TTC549 (cell line): ENCODE data around the gene NFATC2IP.
"Not testable (repeated sequence)": the region's sequence is repeated elsewhere in the genome, so short reads cannot be mapped to it uniquely, and the experiment has no call there.

Source experiments
- FAIRE-seq: peaks from 2 replicates; lab custom pipeline; 2012; peaks lifted over from hg19 to GRCh38; lab: Jason Lieb, UNC

Gene NFATC2IP

DNA sequence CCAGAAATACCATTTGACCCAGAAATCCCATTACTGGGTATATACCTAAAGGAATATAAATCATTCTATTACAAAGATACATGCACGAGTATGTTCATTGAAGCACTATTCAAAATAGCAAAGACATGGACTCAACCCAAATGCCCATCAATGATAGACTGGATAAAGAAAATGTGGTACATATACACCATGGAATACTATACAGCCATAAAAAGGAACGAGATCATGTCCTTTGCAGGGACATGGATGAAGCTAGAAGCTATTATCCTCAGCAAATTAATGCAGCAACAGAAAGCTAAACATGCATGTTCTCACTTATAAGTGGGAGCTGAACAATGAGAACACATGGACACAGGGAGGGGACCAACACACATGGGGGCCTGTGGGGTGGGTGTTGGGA, 24.5 kb upstream of the NFATC2IP start:
- FAIRE-seq, result not testable (repeated sequence)

DNA sequence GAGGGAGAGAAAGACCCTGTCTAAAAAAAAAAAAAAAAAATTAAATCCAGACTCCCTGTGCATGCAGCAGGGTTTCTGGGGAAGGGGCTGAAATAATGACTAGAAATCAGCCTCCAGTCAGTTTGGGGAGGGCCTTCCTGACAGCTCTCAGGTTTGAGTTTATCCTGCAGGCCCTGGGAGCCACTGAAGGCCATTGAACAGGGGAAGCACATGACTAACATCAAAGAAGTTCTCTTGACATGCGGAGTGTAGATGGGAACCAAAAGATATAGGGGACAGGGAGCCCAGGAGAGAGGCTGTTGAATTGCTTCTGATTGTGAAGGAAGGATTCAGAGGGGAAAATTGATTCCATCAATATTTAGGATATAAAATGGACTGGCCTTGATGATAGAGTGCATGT, 22.9 kb upstream of the NFATC2IP start:
- no peak for FAIRE-seq

DNA sequence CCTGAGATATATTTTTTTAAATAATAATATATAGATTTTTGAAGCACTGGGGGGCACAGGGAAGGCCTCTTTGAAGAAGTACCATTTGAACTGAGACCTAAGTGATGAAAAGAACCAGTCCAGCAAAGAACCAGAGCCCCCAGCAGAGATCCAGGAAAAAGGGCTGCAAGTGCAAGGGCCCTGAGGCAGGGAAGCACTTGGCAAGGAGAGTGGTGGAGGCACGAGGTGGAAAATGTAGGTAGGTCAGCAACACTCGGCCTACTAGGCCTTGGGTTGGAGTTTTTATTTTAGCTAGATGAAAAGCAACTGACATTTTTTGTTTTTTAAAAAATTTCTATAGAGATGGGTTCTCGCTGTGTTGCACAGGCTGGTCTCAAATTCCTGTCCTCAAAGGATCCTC, 20.5 kb upstream of the NFATC2IP start:
- no peak for FAIRE-seq

DNA sequence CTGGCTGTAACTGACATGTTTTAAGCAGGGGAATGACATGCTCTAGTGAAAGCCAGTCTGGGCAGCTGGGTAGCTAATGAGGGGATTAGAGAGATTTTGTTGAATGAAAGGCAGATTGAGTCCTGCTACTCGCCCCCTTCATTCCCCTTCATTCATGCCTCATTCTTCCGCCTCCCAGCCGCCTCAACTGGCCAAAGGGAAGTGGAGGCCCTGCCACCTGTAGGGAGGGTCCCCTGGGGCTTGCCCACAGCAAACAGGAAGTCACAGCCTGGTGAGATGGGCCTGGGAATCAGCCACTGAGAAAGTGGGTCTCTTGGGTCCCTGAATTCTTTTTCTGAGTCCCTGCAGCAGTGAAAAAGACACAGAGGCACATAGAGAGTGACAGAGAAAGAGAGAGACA, 20.1 kb upstream of the NFATC2IP start:
- FAIRE-seq, result no peak

DNA sequence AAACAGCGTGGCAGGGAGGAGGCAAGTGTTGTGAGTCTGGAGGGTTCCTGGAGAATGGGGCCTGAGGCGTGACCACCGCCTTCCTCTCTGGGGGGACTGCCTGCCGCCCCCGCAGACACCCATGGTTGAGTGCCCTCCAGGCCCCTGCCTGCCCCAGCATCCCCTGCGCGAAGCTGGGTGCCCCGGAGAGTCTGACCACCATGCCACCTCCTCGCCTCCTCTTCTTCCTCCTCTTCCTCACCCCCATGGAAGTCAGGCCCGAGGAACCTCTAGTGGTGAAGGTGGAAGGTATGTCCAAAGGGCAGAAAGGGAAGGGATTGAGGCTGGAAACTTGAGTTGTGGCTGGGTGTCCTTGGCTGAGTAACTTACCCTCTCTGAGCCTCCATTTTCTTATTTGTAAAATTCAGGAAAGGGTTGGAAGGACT, 18.9 kb upstream of the NFATC2IP start, which contains the start of gene CD19:
CD19 (plus strand) TSS at position 171 of the 425 bp plus-strand sequence; CDS start at position 201, 30 bp downstream.
- FAIRE-seq, result no peak

DNA sequence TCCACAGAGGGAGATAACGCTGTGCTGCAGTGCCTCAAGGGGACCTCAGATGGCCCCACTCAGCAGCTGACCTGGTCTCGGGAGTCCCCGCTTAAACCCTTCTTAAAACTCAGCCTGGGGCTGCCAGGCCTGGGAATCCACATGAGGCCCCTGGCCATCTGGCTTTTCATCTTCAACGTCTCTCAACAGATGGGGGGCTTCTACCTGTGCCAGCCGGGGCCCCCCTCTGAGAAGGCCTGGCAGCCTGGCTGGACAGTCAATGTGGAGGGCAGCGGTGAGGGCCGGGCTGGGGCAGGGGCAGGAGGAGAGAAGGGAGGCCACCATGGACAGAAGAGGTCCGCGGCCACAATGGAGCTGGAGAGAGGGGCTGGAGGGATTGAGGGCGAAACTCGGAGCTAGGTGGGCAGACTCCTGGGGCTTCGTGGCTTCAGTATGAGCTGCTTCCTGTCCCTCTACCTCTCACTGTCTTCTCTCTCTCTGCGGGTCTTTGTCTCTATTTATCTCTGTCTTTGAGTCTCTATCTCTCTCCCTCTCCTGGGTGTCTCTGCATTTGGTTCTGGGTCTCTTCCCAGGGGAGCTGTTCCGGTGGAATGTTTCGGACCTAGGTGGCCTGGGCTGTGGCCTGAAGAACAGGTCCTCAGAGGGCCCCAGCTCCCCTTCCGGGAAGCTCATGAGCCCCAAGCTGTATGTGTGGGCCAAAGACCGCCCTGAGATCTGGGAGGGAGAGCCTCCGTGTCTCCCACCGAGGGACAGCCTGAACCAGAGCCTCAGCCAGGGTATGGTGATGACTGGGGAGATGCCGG, 18.2 kb upstream of the NFATC2IP start:
- no peak for FAIRE-seq

DNA sequence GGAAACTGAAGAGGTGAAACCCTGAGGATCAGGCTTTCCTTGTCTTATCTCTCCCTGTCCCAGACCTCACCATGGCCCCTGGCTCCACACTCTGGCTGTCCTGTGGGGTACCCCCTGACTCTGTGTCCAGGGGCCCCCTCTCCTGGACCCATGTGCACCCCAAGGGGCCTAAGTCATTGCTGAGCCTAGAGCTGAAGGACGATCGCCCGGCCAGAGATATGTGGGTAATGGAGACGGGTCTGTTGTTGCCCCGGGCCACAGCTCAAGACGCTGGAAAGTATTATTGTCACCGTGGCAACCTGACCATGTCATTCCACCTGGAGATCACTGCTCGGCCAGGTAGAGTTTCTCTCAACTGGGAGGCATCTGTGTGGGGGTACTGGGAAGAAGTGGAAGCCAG, 17.6 kb upstream of the NFATC2IP start:
- no peak for FAIRE-seq

DNA sequence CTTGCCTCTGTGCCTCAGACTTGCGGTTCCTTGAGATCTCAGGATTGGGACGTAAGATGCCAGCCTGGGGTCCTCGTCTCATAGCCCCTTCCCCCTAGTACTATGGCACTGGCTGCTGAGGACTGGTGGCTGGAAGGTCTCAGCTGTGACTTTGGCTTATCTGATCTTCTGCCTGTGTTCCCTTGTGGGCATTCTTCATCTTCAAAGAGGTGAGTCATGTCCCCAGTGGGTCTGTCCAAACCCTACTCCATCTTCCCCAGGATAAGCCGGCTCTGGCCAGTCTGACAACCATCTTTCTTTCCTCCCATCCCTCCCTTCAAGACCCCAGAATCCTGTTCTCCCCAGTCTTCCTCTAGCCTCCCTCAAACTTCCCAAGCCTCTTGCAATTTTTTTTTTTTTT, 15.4 kb upstream of the NFATC2IP start:
- no peak for FAIRE-seq

DNA sequence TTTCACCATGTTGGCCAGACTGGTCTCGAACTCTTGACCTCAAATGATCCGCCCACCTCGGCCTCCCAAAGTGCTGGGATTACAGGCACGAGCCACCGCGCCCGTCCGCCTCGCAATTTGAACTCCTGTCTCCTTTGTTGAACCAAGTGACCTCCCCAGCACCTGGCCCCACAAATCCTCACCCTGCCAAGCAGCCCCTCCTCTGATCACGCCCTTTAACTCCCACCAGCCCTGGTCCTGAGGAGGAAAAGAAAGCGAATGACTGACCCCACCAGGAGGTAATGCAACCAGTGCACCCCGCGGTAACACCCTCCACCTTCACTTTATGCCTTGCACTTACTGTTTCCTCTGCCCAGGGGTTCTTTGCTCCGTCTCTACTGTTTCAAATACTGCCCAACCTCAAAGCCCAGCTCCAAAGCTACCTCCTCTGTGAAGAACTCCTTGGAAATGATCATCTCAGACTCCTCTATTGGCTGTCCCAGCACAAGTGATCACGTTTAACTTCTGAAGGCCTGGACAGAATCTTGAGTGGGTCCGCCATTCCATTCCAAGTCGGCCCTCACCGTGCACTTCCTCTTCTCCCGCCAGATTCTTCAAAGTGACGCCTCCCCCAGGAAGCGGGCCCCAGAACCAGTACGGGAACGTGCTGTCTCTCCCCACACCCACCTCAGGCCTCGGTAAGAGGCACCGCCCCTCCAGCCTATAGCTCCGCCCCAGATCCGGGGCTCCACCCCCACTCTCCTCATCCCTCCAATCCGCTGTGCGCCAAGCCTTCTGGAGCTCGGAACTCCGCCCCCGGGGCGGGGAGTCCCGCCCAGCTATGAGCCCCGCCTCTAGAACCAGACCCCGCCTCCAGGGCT, 14.6 kb upstream of the NFATC2IP start:
- FAIRE-seq, result no peak

DNA sequence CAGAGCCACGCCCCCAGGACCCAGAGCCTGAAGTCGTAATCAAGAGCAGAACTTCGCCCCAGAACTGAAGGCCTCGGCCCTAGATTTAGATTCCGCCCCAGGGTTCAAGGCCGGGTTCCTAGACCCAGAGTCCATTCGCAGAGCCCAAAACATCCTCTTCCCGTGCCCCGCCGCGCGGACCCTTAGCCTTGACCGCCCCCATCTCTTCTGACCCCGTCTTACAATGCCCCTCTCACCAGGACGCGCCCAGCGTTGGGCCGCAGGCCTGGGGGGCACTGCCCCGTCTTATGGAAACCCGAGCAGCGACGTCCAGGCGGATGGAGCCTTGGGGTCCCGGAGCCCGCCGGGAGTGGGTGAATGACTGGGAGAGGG, 14.0 kb upstream of the NFATC2IP start:
- FAIRE-seq, result no peak

DNA sequence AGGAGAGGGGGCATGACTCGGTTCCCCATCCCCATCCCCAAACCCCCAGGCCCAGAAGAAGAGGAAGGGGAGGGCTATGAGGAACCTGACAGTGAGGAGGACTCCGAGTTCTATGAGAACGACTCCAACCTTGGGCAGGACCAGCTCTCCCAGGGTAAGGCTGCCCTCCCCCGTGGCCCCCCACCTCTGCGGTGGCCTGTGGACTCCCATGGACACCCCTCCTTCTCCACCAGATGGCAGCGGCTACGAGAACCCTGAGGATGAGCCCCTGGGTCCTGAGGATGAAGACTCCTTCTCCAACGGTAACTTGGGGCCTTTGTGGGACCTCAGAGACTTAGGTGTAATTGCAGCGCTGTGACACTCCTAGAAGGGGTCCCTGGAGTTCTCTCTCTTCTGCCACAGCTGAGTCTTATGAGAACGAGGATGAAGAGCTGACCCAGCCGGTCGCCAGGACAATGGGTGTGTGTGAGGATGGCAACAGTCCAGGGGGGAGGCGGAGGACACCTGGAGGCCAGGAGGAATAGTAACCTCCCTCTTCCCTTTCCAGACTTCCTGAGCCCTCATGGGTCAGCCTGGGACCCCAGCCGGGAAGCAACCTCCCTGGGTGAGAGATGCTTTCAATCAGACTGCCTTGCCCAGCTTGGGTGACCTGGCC, 13.4 kb upstream of the NFATC2IP start:
- FAIRE-seq, result no peak

DNA sequence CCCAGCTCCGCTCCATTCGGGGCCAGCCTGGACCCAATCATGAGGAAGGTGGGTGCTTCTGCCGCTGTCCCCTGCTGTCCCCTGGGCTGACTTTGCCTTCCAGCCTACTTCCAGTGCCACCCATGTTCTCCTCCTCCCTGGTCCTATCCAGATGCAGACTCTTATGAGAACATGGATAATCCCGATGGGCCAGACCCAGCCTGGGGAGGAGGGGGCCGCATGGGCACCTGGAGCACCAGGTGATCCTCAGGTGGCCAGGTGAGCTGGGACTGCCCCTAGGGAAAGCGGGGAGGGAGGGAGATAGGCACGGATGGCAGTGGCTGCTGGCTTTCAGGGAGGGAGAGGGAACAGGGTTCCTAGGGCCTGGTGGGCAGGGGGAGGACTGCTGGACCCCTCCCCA, 12.0 kb upstream of the NFATC2IP start:
- no peak for FAIRE-seq

DNA sequence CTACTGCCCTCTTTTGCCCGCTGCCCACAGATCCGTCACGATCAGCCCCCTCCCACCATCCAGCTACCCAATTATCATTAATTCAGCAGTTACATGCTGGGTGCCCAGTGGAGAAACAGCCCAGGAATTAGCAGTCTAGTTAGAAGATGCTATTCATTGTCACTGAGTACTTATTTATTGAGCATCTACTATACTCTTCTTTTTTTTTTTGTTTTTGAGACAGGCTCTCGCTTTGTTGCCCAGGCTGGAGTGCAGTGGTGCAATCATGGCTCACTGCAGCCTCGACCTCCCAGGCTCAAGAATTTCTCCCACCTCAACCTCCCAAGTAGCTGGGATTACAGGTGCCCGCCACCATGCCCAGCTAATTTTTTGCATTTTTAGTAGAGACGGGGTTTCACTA, 10.9 kb upstream of the NFATC2IP start:
- not testable (repeated sequence) for FAIRE-seq

DNA sequence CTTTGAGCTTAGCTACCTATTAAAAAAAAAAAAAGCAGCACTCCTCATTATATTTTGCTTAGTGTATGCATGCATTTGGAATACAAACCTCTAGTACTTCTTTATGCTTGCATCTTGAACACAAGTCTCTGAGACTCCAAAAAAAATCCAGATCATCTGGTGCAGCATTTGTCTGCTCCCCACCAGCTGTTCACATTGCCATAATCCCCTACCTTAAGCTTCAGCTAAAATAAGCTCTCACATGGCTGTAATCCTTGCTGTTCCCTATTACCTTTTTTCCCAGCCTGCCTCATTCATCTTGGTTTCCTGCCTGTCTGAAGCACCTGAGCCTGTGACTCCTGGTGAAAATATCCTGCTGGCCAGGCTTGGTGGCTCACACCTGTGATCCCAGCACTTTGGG, 7.5 kb upstream of the NFATC2IP start:
- no peak for FAIRE-seq

DNA sequence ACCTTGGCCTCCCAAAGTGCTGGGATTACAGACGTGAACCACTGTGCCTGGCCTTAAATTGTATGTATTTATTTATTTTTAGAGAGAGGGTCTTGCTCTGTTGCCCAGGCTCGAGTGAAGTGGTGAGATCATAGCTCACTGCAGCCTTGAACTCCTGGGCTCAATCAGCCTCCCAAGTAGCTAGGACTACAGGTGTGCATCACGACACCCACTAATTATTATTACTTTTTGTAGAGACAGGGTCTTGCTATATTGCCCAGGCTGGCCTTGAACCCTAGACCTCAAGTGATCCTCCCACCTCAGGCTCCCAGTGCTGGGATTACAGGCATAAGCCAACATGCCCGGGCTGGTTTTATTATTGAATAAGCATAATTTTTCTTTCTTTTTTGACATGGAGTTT, 4.1 kb upstream of the NFATC2IP start:
- no peak for FAIRE-seq

DNA sequence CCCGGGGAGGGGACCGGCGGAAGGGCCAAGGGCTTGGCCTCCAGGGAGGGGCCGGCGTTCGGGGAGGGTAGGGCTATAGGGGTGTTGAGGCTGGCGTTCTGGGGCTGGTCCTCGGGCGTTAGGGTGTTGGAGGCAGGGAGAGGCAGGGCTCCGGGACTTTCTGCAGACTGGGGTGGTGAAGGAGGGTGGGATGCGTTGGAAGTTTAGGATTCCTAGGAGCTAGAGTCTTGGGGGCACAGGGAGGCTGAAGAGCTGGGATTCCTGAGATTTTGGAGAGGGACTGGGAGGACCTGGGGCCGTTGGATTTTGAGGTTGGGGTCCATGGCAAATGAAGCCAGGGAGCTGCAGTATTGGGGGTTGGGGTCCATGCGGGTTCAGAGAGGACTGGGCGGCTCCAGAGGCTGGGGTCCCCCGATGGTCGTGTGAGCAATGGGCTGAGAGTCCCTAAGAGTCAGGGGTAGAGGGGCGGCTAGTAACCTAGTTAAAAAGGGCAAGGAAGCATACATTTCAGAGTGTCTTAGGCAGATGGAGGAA, 740 bp downstream of the NFATC2IP start:
- FAIRE-seq, result no peak

DNA sequence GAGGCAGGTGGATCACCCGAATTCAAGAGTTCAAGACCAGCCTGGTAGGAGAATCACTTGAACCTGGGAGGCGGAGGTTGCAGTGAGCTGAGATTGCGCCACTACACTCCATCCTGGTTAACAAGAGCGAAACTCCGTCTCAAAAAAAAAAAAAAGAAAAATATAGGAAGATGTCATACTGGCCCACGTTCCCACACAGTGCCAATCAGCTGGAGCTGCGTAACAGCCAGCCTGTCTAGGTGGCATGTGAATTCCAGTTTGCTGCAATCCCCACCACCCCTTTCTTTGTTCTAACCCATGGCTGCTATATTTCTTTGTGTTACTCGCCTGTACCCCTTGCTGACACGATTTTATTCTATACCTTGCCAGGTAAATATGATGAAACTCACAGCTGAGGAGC, 7.5 kb downstream of the NFATC2IP start:
- no peak for FAIRE-seq

DNA sequence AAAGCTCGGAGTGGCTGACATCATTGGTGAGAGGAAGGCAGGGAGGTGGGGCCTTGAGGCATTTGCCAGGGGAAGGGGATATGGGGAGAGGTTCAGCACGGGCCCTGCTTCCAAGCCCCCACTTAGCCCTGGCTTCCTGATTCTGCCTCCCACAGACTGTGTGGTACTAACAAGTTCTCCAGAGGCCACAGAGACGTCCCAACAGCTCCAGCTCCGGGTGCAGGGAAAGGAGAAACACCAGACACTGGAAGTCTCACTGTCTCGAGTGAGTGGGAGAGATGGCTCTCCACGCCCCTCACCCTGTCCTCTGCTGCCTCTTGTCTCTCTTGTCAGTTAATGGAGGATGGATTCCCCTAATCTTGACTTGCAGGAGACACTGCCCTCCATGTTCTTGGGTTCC, 8.1 kb downstream of the NFATC2IP start:
- FAIRE-seq, result no peak

DNA sequence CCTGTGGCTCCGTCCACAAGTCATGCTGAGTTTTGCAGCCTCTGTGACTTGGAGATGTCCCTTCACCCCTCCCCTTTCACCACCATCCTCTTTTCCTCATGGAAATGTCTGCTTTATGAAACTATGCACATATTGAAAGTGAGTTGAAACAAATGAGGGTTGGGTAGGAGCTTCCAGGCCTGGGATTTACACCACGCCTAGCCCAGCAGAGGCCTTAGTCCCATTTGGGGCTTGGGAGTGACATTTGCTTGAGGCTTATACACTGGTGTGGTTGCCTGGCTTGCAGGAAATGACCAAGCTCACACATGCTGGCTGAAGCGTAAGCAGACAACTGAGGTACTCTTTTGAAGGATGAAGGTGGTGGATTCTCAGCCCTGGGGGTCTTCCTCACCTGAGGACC, 13.3 kb downstream of the NFATC2IP start:
- FAIRE-seq, result no peak

DNA sequence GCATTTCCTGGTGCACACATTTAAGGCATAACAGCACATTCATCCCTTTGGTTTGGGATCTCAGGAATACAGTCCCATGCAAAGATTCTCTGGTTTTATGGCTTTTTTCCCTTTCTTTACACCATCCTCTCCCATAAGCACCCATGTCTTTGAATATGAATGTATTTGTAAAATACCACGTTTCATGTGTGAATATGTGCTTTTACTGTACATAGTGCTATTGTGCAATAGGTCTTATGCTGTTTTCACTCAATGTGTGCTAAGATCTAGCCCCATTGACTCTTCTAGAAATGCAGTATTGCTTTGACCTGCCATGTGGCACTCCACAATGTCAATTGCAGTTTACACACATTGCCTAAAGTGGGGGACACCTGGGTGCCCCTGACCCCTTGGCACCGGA, 13.8 kb downstream of the NFATC2IP start:
- FAIRE-seq, result no peak

DNA sequence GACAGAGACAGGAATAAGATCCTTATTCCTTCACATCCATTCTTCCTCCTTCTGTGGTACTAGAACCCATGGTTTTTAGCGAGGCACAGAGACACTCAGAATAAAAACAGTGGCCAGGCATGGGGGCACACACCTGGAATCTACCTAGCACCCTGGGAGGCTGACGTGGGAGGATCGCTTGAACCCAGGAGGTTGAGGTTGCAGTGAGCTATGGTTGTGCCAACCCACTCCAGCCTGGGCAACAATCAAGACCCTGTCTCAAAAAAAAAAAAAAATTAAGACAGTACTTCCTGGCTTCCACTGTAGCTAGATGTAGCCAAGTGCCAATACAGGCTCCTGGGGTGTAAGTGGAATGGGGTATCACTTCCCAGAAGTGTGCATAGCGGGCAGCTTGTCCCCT, 16.4 kb downstream of the NFATC2IP start:
- no peak for FAIRE-seq

DNA sequence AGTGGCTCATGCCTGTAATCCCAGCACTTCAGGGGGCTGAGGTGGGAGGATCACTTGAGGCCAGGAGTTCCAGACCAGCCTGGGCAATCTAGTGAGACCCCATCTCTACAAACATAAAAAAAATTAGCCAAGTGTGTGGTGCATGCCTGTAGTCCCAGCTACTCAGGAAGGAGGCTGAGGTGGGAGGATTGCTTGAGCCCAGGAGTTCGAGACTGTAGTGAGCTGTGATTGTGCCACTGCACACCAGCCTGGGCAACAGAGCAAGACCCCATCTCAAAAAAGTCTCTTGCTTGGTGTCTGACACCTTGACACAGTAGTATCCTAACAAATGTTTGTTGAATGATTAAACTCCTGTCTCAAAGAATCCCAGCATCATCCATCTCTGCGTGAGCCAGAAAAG, 19.0 kb downstream of the NFATC2IP start:
- not testable (repeated sequence) for FAIRE-seq

DNA sequence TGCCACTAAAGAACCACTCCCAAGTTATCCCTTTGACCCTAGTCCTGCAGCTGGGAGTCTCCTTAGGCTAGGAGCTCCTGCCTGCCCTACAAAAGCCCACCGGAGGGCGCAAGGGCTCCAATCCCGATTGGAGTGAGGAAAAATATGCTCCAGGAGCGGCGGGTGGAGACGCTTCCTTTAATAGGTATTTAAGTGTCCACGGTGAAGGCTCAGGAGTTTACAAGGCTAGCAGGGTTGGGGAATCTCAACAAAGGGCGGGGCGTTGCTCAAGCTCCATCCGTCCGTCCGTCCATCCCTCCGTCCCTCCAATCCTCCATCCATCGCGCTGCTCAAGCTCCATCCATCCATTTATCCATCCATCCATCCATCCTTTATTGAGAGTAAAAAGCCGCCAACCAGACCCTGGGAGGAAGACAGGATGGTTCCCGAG, 23.3 kb downstream of the NFATC2IP start:
- FAIRE-seq, result no peak
